ENCODE data around the gene BBS4.
A peak's percentile ranks its signal among the peaks of the same experiment; 100 is the strongest.
"Not testable (repeated sequence)": the region's sequence is repeated elsewhere in the genome, so short reads cannot be mapped to it uniquely, and the experiment has no call there.

BBS4 gene

DNA sequence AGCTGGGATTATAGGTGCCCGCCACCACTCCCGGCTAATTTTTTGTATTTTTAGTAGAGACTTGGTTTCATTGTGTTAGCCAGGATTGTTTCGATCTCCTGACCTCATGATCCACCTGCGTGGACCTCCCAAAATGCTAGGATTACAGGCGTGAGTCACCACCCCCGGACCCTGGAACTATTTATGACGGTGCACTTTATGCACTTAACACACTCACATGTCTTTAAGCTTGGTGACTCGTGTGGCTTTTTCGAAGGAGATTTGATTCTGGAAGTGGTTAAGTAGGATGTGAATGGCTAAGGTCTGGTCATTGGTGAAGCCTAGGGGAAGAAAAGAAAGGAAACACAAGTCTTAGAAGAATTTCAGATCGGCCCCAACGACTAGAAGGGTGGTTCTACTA lies 20.3 kb downstream of the BBS4 start:
- no peak for DNase-seq

DNA sequence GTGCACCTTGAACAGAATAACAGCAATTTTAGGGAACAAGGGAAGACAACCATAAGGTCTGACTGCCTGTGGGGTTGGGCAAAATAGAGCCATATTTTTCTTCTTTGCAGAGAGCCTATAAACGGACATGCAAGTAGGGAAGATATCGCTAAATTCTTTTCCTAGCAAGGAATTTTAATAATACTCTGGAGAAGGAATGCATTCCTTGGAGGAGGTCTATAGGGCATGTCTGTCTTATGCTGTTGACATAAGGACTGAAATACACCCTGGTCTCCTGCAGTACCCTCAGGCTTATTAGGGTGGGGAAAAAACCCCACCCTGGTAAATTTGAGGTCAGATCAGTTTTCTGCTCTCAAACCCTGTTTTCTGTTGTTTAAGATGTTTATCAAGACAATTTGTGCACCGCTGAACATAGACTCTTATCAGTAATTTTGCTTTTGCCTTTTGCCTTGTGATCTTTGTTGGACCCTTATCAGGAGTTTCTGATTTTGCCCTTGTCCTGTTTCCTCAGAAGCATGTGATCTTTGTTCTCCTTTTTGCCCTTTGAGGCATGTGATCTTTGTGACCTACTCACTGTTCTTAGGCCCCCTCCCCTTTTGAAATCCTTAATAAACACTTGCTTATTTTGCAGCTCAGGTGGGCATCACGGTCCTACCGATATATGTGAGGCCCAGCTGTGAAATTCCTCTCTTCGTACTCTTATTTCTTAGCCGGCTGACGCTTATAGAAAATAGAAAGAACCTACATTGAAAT lies 22.7 kb downstream of the BBS4 start:
- not testable (repeated sequence) for DNase-seq

DNA sequence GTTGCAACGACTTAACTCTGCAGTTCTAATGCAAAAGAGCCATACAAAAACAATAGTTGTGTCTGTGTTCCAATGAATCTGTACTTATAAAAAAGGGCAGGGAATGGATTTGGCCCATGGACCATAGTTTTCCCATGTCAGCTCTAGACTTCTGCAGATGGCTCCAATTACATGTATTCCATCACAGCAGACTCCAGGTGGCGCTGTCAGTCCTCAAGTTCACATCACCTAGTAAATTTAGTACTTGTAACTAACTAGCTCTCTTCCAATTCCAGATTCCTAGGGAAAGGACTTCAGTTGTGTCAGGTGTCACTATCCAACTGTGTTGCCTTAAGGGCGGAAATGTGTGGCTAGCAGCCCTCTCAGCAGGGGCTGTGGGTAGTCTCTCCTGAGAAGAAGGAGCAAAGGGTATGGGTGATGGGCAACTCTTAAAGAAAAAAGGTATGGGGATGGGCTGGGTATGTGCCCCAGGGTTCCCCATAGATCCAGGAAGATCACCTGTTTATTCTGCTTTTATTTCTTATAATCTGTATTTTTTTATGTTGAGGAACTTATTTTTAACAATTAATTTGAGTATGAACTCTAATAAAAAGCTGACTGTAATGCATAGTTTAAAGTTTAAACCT lies 36.2 kb downstream of the BBS4 start:
- peak; percentile 52 to 68 for DNase-seq

DNA sequence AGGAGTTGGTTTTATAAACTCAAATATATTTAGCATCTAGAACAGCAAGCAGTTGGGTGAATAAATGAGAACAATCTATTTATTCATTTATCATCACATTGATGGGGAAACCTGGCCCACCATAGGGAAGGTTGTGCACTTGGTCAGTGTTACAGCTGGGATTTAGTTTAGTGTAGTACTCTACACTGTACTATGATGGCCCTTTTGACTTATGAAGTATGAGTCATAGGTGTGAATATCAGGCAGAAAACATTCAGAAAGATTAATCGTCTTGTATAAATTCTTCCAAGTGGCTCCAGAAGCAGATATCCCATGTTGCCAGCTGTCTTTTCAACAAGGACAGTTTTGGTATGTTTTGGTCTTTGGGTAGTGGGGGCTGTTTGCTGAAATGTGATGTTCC lies 38.0 kb downstream of the BBS4 start:
- DNase-seq: no peak

DNA sequence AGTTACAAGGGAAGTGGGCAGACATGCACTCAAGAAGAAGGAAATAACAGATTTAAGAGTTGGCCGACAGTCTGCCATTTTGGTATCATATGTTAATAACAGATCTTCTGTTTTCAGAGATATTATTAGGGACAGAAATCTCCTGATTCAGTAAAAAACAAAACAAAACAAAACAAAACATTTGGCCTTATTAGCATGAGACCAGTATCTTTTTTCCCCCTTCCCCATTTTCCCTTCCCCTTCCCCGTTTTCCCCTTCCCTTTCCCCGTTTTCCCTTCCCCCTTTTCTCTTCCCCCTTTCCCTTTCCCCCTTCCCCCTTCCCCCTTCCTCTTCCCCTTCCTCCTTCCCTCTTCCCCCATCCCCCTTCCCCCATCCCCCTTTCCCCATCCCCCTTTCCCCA lies 39.4 kb downstream of the BBS4 start:
- no peak for DNase-seq

DNA sequence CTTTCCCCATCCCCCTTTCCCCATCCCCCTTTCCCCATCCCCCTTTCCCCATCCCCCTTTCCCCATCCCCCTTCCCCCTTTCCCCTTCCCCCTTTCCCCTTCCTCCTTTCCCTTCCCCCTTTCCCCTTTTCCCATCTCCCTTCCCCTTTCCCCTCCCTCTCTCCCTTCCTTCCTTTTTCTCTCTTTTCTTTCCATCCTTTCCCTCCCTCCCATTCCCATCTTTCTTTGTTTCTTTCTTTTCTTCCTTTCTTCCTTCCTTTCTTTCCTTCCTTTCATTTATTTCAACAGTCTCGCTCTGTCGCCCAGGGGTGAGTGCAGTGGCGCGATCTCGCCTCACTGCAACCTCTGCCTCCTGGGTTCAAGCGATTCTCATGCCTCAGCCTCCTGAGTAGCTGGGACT lies 39.8 kb downstream of the BBS4 start:
- not testable (repeated sequence) for DNase-seq

DNA sequence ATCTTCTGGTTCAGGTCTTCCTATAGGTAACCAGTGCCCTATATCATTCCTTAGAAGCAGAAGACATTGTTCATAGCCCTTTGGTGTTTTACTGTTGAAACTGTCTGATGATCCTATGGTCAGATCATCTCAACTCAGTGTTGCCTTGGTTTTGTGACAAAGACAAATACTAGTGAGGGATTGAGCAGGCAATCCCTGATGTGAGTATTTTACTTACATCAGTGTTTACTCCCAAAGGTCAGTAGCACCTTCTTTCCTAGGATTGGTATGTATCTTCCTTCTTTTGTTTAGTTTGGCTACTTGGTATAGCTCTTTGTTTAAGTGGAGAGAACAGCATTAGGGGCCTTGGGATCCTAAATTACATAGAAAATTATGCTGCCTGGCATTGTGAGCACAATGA lies 41.1 kb downstream of the BBS4 start:
- DNase-seq: no peak

DNA sequence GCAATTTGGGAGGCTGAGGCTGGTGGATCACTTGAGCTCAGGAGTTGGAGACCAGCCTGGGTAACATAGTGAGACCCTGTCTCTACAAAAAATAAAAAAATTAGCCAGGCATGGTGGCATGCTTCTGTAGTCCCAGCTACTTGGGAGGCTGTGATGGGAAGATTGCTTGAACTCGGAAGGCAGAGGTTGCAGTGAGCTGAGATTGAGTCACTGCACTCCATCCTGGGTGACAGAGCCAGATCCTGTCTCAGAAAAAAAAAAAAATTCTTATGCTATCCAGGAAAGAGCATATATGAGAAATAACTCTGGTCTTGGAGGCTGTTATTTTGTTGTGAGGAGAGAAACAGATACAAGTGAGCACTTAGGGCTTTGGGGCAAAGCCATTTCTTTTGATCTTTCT lies 42.2 kb downstream of the BBS4 start:
- DNase-seq: not testable (repeated sequence)

DNA sequence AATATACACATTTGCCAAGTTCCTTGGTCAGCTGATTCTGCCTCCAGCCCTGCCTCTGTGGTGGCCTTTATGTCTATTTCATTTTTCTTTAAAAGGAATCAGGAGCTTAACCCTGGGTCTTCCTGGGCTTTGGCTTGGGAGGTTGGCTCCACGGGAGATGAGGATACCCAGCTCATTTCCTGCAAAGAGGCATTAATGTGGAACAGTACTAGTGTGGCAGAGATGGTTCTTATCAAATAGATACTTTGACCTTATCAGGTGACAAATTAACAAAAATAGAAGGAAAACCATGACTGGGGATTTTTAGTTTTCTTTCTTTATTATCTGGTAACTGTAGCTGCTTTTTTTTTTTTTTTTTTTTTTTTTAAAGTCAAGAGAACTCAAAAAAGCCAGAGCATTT lies 42.8 kb downstream of the BBS4 start:
- no peak for DNase-seq

DNA sequence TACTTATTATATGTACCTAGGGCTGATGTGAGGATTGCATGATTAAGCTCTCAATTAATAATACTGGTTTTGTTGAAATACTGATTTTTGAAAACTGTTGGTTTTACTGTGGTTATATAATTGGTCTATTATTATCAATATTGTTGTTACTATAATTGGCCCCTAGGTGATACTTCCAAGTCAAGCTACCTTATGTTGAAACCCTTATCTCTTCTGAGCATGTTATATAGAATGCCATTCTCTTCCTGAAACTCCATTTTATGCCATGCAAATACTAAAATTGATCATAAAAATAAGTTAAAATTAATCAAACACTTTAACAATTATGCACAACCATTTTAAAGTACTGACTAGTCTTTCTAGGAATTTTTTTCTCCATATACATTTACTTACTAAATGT lies 46.1 kb downstream of the BBS4 start:
- no peak for DNase-seq

DNA sequence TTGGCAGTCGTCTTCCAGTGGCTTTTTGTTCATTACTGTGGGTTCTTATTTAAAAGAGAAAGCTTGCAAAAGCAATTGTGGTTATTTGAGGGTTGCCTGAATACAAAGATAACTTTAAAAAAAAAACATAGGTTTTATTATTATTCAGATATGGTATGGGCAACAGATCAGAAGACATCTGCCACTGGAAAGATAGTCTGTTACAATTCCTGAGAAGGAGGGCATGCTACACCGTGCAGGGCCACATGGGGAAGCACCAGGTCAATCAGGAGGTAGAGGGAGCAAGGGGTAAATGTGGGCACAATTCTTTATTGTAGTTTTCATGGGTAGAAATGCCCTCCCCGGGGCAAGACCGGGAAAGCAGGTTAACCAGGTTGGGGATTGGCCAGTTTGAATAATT lies 46.5 kb downstream of the BBS4 start:
- DNase-seq: no peak

DNA sequence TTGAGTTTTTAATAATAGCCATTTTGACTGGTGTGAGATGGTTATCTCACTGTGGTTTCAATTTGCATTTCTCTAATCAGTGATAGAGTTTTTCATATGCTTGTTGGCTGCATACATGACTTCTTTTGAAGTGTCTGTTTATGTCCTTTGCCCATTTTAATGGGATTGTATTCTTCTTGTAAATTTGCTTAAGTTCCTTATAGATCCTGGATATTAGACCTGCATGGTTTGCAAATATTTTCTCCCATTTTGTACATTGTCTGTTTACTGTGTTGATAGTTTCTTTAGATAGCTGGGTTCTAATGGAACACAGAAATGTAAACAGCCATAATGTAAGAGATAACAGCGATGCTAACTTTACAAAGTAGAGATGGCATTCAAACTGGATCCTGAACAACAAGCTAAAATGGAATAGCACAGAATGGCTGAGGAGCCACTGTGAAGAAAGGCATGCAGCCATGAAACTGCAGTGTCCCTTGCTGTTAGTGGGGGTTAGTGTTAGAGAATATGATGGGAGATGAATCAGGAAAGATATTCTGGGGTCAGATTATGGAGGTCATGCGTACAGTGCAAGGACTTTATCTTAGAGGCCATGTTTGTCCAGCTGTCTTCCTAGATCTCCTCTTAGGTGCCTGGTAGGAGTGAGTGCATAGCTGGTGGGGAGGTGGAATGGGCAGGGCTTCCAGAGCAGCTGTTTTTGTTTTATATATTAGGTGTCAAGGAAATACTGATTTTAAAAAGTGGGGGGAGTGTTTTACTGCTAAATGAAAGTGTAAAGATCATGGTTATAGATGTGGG lies 48.1 kb downstream of the BBS4 start:
- no peak for DNase-seq

DNA sequence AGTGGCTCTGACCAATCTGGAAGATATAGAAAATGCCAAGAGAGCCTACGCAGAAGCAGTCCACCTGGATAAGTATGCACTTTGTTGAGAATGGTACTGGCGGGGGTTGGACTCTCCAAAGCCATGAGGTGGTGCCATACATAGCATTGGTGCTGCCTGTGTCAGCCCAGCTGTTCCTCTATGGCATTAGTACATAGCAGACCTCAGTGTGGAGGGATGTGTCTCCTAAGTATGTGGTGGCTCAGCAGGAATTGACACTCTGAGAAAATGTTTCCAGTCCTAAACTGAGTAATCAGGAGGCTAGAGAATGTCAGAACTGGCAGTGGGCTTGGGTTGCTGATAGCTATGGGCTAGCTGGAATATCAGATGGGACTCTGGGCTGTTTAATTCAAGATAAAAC lies 49.1 kb downstream of the BBS4 start:
- DNase-seq: no peak

DNA sequence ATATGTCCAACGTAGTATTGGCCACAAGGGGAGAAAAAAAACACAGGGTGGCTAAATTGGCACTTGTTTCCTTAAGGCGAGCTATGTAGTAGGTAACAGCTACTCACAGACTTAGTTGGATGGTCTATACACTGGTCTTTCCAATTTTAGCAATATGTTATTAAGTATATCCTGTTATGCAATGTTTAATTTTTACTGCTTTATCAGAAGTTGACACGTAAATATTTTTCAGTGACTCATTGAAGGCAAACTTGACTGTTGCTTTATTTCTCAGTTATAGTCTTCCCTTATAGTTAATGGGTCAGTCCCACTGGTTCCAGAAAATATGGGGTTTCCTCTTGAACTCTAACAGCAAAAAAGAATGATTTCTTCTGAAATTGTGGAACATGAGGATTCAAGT lies 51.1 kb downstream of the BBS4 start:
- no peak for DNase-seq

DNA sequence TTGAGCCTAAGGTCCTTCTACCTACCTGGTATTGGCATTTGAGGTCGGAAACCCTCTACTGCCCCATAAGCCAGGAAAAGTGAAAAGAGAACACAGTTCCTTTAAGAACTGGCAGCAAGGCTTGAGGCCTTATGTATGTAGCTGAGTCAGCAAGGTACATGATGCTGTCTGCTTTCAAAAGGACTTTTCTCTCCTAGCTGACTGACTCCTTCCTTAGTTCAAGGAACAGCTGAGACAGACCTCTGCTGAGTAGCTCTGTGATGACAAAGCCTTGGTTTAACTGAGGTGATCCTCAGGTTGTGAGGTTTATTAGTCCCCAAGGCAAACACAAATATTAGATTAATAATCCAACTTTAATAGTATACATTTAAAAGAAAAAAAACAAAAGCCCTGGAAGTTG lies 51.7 kb downstream of the BBS4 start:
- DNase-seq: no peak

DNA sequence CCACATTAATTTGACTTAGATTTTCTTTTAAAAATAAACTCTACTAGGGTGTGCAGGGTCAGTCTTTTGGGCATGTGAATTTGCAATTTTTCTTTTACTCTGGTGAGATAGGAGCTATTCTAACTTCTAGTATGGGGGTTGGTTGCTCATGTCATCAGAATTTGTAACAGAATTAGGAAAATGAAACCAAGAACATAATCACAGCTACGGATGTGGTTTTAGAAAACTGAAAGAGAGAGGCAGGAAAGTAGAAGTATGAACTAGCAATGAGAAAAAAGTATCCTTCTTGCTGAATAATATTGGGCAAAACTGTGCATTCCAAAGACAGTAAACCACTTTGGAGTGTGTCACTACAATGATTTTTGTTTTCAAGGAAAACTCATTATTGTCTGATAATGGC lies 54.2 kb downstream of the BBS4 start:
- peak in 1 of 2 donors; percentile 34 for DNase-seq

DNA sequence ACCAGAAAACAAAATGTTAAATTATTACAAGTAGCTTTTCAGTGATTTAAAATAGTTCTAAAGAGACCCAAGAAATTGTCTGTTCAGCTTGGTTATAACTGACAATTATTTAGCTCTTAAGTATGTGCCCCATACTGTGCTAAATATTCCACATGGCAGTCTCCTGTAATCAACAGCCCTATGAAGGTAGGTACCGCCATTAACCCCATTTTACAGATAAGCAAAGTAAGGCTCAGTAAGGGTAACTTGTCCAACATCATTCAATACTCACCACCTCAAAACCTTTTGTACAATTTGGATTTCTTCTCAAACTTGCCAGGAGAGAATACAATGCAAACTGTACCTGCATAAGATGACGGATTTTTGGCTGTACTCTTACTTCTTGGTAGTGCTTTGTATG lies 63.7 kb downstream of the BBS4 start:
- no peak for DNase-seq

DNA sequence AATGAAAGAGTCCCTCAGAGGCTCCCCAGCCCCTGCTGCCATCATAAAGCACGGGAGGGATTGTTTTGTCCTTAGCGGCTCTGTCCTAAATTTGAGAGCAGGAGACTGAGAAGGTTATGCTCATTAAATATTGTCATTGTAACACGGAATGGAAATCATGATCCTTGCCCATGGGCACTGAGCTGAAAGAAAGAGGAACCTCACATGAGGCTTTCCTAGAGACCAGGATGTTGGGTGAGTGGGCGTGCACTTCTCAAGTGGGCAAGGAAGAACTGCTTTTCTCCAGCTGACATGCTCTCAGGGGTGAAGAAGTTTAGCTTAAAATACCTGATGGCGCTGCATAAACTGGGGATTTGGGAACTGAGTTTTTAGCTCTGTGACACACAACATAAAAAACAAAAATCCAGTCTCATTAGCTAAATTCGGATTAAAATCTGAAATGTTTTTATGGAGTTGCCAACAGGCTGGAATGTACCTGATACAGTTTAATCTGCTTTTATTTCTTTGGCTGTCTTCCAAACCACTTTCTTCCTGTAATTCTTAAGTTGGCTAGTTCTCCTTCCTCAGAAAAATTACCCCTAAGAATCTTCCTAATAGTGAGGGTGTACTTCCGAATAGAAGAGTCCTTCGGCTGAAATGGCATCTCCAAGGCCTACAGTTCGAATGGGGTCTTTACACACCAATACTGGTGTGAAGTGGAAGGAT lies 65.9 kb downstream of the BBS4 start:
- peak in 1 of 2 donors; percentile 4 for DNase-seq

DNA sequence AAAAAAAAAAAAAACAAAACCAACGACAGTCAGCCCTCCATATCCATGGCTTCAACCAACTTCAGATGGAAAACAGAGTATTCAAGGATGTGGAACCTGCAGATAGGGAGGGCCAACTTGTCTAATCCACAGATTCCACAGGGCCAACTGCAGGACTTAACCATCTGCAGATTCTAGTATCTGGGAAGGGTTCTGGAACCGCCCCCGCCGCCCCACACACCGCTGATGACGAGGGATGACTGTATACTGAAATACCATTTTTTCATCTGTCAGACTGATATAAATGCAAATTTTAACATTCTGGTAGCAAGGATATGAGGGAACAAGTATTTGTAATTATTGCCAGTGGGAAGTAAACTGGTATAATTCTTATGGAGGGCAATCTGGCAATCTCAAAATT lies 68.1 kb downstream of the BBS4 start:
- DNase-seq: no peak

DNA sequence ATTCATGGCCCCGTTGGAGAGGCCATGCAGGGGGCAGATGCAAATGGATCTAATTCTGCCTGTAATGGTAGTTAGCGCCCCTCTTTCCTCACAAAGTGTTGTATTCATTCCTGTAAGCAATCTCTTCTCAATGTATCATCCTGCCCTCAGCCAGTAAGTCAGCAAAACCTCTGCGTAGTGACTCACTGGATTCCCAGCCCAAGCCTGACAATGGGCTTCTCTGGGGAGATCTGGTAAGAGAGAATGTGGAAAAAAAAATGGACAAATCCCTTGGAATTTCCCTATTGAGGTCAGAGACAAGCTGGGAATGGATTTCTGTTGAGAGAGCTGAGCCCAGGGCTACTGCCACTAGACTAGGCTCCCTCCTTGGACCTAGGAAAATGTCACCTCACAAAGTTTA lies 72.2 kb downstream of the BBS4 start:
- no peak for DNase-seq

DNA sequence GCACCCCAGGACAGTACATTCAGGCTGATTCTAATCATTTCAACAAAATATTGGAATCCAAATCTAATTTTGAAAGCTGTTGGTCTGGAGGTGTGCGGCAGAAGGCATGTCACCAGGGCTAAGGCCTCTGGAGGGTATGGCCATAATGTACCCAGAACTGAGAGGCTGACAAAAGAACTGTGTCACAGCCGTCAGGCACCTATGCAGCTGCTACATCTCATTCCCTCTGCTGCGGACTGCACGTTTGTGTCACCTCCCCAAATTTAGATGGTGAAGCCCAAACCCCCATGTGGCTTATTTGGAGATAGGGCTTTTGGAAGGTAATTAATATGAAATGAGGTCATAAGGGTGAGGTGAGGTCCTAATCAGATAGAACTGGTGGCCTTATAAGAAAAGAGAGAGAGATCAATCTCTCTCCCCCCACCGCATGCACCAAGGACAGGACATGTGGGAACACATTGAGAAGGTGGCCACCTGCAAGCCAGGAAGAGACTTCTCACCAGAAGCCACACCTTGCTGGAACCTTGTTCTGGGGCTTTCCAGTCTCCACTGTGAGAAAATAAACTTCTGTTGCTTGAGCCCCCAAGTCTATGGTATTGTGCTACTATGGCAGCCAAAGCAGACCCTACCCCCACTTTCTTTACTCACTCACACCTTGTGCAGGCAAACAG lies 74.7 kb downstream of the BBS4 start:
- no peak for DNase-seq

DNA sequence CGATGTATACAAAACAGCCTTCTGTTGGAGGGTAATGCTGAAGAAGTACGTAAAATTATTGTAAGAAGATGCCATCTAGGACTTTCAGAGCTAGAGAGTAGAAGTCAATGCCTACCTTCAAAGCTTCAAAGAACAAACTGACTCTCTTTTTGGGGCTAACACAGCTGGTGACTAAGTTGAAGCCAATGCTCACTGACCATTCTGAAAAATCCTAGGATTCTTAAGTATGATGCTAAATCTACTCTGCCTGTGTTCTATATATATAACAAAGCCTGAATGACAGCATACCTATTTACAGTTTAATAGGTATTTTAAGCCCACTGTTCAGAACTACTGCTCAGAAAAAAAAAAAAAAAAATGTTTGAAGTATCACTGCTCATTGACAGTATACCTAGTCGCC lies 78.6 kb downstream of the BBS4 start:
- no peak for DNase-seq

DNA sequence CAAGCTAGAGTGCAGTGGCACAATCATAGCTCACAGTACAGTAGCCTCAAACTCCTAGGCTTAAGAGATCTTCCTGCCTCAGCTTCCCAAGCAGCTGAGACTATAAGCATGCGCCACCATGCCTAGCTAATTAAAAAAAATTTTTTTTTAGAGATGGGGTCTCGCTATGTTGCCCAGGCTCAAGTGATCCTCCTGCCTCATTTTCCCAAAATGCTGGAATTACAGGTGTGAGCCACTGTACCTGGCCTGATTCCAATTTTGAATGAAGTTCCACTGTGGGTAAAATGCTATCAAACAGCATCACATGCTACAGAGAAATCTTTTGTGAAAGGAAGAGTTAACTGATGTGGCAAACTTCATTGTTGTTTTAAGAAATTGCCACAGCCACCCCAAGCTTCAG lies 80.0 kb downstream of the BBS4 start:
- DNase-seq: no peak

Measured in CD4-positive, alpha-beta T cell treated with Interleukin-1 beta for 1 hour (primary cell).